Sigmoid colon (tissue), 4 donors: ENCODE data around the gene EVI5L.

Source experiments
- EP300 ChIP-seq, 4 donors: sonication (generic); formaldehyde crosslinking; IDR thresholded peaks; one replicate each; pipeline ENCODE4 v1.6.1; 2017; ENCODE audit warnings: antibody characterized with exemption in 4 of 4
- POLR2A ChIP-seq, 2 donors: fragments of 450-650 bp; IDR thresholded peaks; one replicate each; pipeline ENCODE4 v1.6.1; 2016; ENCODE audit warnings: antibody characterized with exemption in 2 of 2, mild to moderate bottlenecking in 2 of 2, moderate library complexity in 2 of 2
- POLR2AphosphoS5 ChIP-seq, 4 donors: sonication (generic); formaldehyde crosslinking; IDR thresholded peaks; one replicate each; pipeline ENCODE4 v1.6.1; 2017; ENCODE audit warnings: antibody characterized with exemption in 4 of 4
- TF ChIP-seq, protein P1 (sequence below), 4 experiments: fragments of 450-650 bp in 3 of 4; fragments of 200-600 bp in 1 of 4; IDR thresholded peaks; one replicate each; pipeline ENCODE4 v1.5.1; 2016 to 2019; ENCODE audit warnings: antibody characterized with exemption in 4 of 4, mild to moderate bottlenecking in 3 of 4, moderate library complexity in 2 of 4

DNA sequence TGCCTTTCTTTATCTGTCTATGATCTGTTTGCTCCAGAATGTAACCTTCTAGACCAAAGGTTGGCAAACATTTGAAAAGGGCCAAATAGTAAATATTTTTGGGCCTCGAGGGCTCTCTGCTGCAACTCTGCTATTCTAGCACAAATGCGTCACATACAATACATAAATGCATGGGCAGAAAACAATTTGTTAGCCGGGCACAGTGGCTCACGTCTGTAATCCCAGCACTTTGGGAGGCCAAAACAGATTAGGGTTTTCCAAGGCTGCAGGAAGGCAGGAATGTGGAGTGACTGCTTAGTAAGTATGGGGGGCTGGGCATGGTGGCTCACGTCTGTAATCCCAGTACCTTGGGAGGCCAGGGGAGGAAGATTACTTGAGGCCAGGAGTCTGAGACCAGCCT is 21.9 kb upstream of the EVI5L start:
- TF ChIP-seq, protein P1, sequence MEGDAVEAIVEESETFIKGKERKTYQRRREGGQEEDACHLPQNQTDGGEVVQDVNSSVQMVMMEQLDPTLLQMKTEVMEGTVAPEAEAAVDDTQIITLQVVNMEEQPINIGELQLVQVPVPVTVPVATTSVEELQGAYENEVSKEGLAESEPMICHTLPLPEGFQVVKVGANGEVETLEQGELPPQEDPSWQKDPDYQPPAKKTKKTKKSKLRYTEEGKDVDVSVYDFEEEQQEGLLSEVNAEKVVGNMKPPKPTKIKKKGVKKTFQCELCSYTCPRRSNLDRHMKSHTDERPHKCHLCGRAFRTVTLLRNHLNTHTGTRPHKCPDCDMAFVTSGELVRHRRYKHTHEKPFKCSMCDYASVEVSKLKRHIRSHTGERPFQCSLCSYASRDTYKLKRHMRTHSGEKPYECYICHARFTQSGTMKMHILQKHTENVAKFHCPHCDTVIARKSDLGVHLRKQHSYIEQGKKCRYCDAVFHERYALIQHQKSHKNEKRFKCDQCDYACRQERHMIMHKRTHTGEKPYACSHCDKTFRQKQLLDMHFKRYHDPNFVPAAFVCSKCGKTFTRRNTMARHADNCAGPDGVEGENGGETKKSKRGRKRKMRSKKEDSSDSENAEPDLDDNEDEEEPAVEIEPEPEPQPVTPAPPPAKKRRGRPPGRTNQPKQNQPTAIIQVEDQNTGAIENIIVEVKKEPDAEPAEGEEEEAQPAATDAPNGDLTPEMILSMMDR (IDR thresholded peaks at IDR 0.05), result no peak
- TF ChIP-seq POLR2A (IDR thresholded peaks at IDR 0.05), result no peak
- TF ChIP-seq EP300 (IDR thresholded peaks at IDR 0.05), result no peak
- TF ChIP-seq POLR2AphosphoS5 (IDR thresholded peaks at IDR 0.05), result no peak
